Stimulated activated CD8-positive, alpha-beta memory T cell treated with anti-CD3 and anti-CD28 coated beads, Interleukin-7, amount 100 ng/mL, for 1 hour (primary cell): ENCODE data around the gene RNF181.
"Not testable (repeated sequence)": the region's sequence is repeated elsewhere in the genome, so short reads cannot be mapped to it uniquely, and the experiment has no call there.

Source experiments
- DNase-seq, 2 donors: peaks; one replicate each; pipeline ENCODE4 v3.0.0-alpha.2; 2020; ENCODE audit warnings: low read depth in 2 of 2

RNF181 gene

GRCh38 chr2:85595301-85596025 lies at the start of gene RNF181:
Gene RNF181 (plus strand): TSS chr2:85595745. CDS start chr2:85595764, 19 bp downstream.
- peak; percentile 73 to 78 for DNase-seq

- no peak for DNase-seq
Measured at GRCh38 chr2:85545780-85546240, 49.7 kb upstream of the RNF181 start.

GRCh38 chr2:85547089-85547858 lies 48.3 kb upstream of the RNF181 start:
- DNase-seq: no peak

GRCh38 chr2:85547859-85548607 lies 47.5 kb upstream of the RNF181 start:
- DNase-seq: no peak

- DNase-seq: no peak
Measured at GRCh38 chr2:85548608-85548900, 47.0 kb upstream of the RNF181 start.

- DNase-seq: no peak
Measured at GRCh38 chr2:85549095-85549494, 46.5 kb upstream of the RNF181 start.

- no peak for DNase-seq
Measured at GRCh38 chr2:85549826-85550225, 45.7 kb upstream of the RNF181 start.

- no peak for DNase-seq
Measured at GRCh38 chr2:85550486-85550885, 45.1 kb upstream of the RNF181 start.

- peak; percentile 78 to 82 for DNase-seq
Measured at GRCh38 chr2:85551698-85552678, 43.6 kb upstream of the RNF181 start.

- DNase-seq: no peak
Measured at GRCh38 chr2:85553184-85553583, 42.4 kb upstream of the RNF181 start.

- DNase-seq: no peak
Measured at GRCh38 chr2:85554980-85555612, 40.4 kb upstream of the RNF181 start.

- DNase-seq: no peak
Measured at GRCh38 chr2:85557130-85557529, 38.4 kb upstream of the RNF181 start.

- DNase-seq: no peak
Measured at GRCh38 chr2:85558160-85558559, 37.4 kb upstream of the RNF181 start.

GRCh38 chr2:85560403-85560726 lies 35.2 kb upstream of the RNF181 start:
- DNase-seq: not testable (repeated sequence)

- DNase-seq: no peak
Measured at GRCh38 chr2:85560812-85561279, 34.7 kb upstream of the RNF181 start.

- DNase-seq: peak; percentile 91 to 92
Measured at GRCh38 chr2:85561280-85562212, 34.0 kb upstream of the RNF181 start, which contains the start of gene GGCX. Gene GGCX (minus strand): TSS chr2:85561493. CDS start chr2:85561428, 65 bp downstream.

GRCh38 chr2:85564144-85564563 lies 31.4 kb upstream of the RNF181 start:
- DNase-seq: no peak

- no peak for DNase-seq
Measured at GRCh38 chr2:85566265-85566664, 29.3 kb upstream of the RNF181 start.

- no peak for DNase-seq
Measured at GRCh38 chr2:85575739-85576138, 19.8 kb upstream of the RNF181 start.

GRCh38 chr2:85577063-85577385 lies 18.5 kb upstream of the RNF181 start:
- DNase-seq: no peak
